Mesenchymal stem cell (in vitro differentiated cells and primary cell): ENCODE data around the gene MAPK13.
A peak's percentile ranks its signal among the peaks of the same experiment; 100 is the strongest.

Experiments used
- DNase-seq: peaks from one replicate; pipeline ENCODE4 v3.0.0-alpha.2; 2013
- H2AFZ ChIP-seq: one replicate; pipeline ENCODE4 v1.6.1; 2013; ENCODE audit warnings: low read depth, mild to moderate bottlenecking, control low read depth, inconsistent platforms, low read length, moderate library complexity
- H2AK5ac ChIP-seq: 2 replicates; pipeline ENCODE4 v1.6.1; 2013; ENCODE audit warnings: low read length, moderate library complexity, mild to moderate bottlenecking, inconsistent platforms; ENCODE audit not compliant: severe bottlenecking
- H2BK120ac ChIP-seq: one replicate; pipeline ENCODE4 v1.6.1; 2013; ENCODE audit warnings: low read depth, mild to moderate bottlenecking, inconsistent platforms, low read length, moderate library complexity
- H2BK12ac ChIP-seq, 2 experiments: one replicate each; pipeline ENCODE4 v1.6.1; 2013; ENCODE audit warnings: inconsistent platforms in 2 of 2, low read length in 2 of 2, mild to moderate bottlenecking in 2 of 2, moderate library complexity in 2 of 2, control low read depth in 1 of 2
- H2BK15ac ChIP-seq: one replicate; pipeline ENCODE4 v1.6.1; 2013; ENCODE audit warnings: mild to moderate bottlenecking, low read depth, inconsistent platforms; ENCODE audit not compliant: poor library complexity, severe bottlenecking
- H2BK5ac ChIP-seq: 2 replicates; pipeline ENCODE4 v1.6.1; 2013; ENCODE audit warnings: low read depth, mild to moderate bottlenecking, low read length, control low read depth, inconsistent platforms; ENCODE audit not compliant: poor library complexity, severe bottlenecking
- H3K14ac ChIP-seq, 2 experiments: one replicate each; pipeline ENCODE4 v1.6.1; 2013; ENCODE audit warnings: inconsistent platforms in 2 of 2, low read length in 2 of 2, control low read depth in 1 of 2, mild to moderate bottlenecking in 1 of 2, moderate library complexity in 1 of 2
- H3K18ac ChIP-seq, 2 experiments: one replicate each; pipeline ENCODE4 v1.6.1; 2013; ENCODE audit warnings: inconsistent platforms in 2 of 2, low read length in 2 of 2, control low read depth in 1 of 2, low read depth in 1 of 2, mild to moderate bottlenecking in 1 of 2
- H3K23ac ChIP-seq, 2 experiments: one replicate each; pipeline ENCODE4 v1.6.1; 2013; ENCODE audit warnings: inconsistent platforms in 2 of 2, low read length in 2 of 2, mild to moderate bottlenecking in 2 of 2, moderate library complexity in 2 of 2, control low read depth in 1 of 2
- H3K27ac ChIP-seq: 2 replicates; pipeline ENCODE4 v1.5.1; 2013; ENCODE audit warnings: mild to moderate bottlenecking, moderate library complexity, low read length, control low read depth, inconsistent platforms; ENCODE audit not compliant: poor library complexity, severe bottlenecking
- H3K27me3 ChIP-seq, 2 experiments: 2 replicates each; pipeline versions ENCODE4 v1.6.1 to v1.7.0; 2013; ENCODE audit warnings: low read length in 2 of 2, mild to moderate bottlenecking in 2 of 2, moderate library complexity in 2 of 2, control low read depth in 1 of 2, inconsistent platforms in 1 of 2; ENCODE audit not compliant: control insufficient read depth in 1 of 2, insufficient read depth in 1 of 2
- H3K36me3 ChIP-seq, 2 experiments: 2 replicates each; pipeline versions ENCODE4 v1.6.1 to v1.7.0; 2013; ENCODE audit warnings: low read length in 2 of 2, control low read depth in 1 of 2, inconsistent platforms in 1 of 2, low read depth in 1 of 2, mild to moderate bottlenecking in 1 of 2; ENCODE audit not compliant: insufficient read depth in 2 of 2, control insufficient read depth in 1 of 2
- H3K4ac ChIP-seq, 2 experiments: one replicate each; pipeline ENCODE4 v1.6.1; 2013; ENCODE audit warnings: inconsistent platforms in 2 of 2, low read length in 2 of 2, mild to moderate bottlenecking in 2 of 2, moderate library complexity in 2 of 2, control low read depth in 1 of 2, low read depth in 1 of 2
- H3K4me1 ChIP-seq: 2 replicates; pipeline ENCODE4 v1.6.1; 2013; ENCODE audit warnings: low read depth, low read length, control low read depth; ENCODE audit not compliant: control insufficient read depth, insufficient read depth
- H3K4me2 ChIP-seq: 2 replicates; pipeline ENCODE4 v1.6.1; 2013; ENCODE audit warnings: low read length, mild to moderate bottlenecking, inconsistent platforms; ENCODE audit not compliant: poor library complexity, severe bottlenecking
- H3K4me3 ChIP-seq, 2 experiments: 2 replicates each; pipeline versions ENCODE4 v1.5.1 to v1.7.0; 2013; ENCODE audit warnings: low read length in 2 of 2, mild to moderate bottlenecking in 2 of 2, control low read depth in 1 of 2, low read depth in 1 of 2; ENCODE audit not compliant: insufficient read depth in 1 of 2
- H3K79me1 ChIP-seq: replicated peaks from 2 replicates; pipeline ENCODE4 v1.6.1; 2013; ENCODE audit warnings: mild to moderate bottlenecking, control low read depth, low read length, inconsistent platforms; ENCODE audit not compliant: poor library complexity, severe bottlenecking
- H3K9ac ChIP-seq: 2 replicates; pipeline ENCODE4 v1.7.0; 2013; ENCODE audit warnings: mild to moderate bottlenecking, low read length, moderate library complexity
- H3K9me3 ChIP-seq: 2 replicates; pipeline ENCODE4 v1.7.0; 2013; ENCODE audit warnings: mild to moderate bottlenecking, low read length; ENCODE audit not compliant: control insufficient read depth
- H4K8ac ChIP-seq: one replicate; pipeline ENCODE4 v1.6.1; 2013; ENCODE audit warnings: inconsistent platforms, mild to moderate bottlenecking, low read length, moderate library complexity
- H4K91ac ChIP-seq: one replicate; pipeline ENCODE4 v1.6.1; 2013; ENCODE audit warnings: mild to moderate bottlenecking, low read length, inconsistent platforms
- WGBS: methylation state at CpG from one replicate; pipeline ENCODE4 v1.1.7; 2013; ENCODE audit warnings: mixed read lengths; 5-methylcytosine and 5-hydroxymethylcytosine counted together

The MAPK13 gene

GRCh38 chr6:36139431-36139830 is 9.1 kb downstream of the MAPK13 start:
- Histone ChIP-seq H3K4me2 (no peak overlapping the region), H3K27me3 (no peaks in the 10 kb centered on the region), H3K9me3 (no peaks in the 10 kb centered on the region), H3K9ac (peak overlapping the region; percentile 7), H2AK5ac (no peak overlapping the region), H2BK5ac (no peak overlapping the region), H2AFZ (no peak overlapping the region), H4K8ac (no peak overlapping the region), H2BK12ac (no peak overlapping the region), H3K4me1 (no peaks in the 10 kb centered on the region), H3K14ac (no peak overlapping the region), H2BK15ac (no peak overlapping the region), H3K79me1 (no peaks in the 10 kb centered on the region), H3K23ac (no peak overlapping the region), H3K27ac (no peak overlapping the region), H4K91ac (no peak overlapping the region), H3K4me3 (no peak overlapping the region), H3K36me3 (peaks cover 31 to 64% of the 10 kb centered on the region in 2 experiments), H3K4ac (no peak overlapping the region), H3K18ac (no peak overlapping the region), H2BK120ac (no peak overlapping the region)
- 39% methylated on average over 7 of the region's 7 CpGs for WGBS
- no peak for DNase-seq

- no peak overlapping the region for H3K4ac ChIP-seq
- no peak overlapping the region for H2AK5ac ChIP-seq
- no peak overlapping the region for H4K91ac ChIP-seq
- no peak overlapping the region for H4K8ac ChIP-seq
- H3K4me3 ChIP-seq = no peak overlapping the region
- H3K79me1 ChIP-seq = no peaks in the 10 kb centered on the region
- H3K9me3 ChIP-seq = no peaks in the 10 kb centered on the region
- H3K36me3 ChIP-seq = peaks cover 31 to 63% of the 10 kb centered on the region in 2 experiments
- H3K4me1 ChIP-seq = no peaks in the 10 kb centered on the region
- H3K23ac ChIP-seq = no peak overlapping the region
- no peak overlapping the region for H3K27ac ChIP-seq
- no peak overlapping the region for H2BK120ac ChIP-seq
- DNase-seq = no peak
- H3K27me3 ChIP-seq = peaks cover 0 to 4% of the 10 kb centered on the region in 2 experiments
- H2AFZ ChIP-seq = no peak overlapping the region
- H3K18ac ChIP-seq = no peak overlapping the region
- peak overlapping the region; percentile 7 for H3K9ac ChIP-seq
- no peak overlapping the region for H3K14ac ChIP-seq
- WGBS = 88% methylated on average over 8 of the region's 8 CpGs
- no peak overlapping the region for H3K4me2 ChIP-seq
- no peak overlapping the region for H2BK15ac ChIP-seq
- no peak overlapping the region for H2BK5ac ChIP-seq
- no peak overlapping the region for H2BK12ac ChIP-seq
These were observed 9.8 kb downstream of the MAPK13 start for GRCh38 chr6:36139991-36140710.

GRCh38 chr6:36141091-36141490 is 10.8 kb downstream of the MAPK13 start:
- Histone ChIP-seq H4K91ac (no peak overlapping the region), H3K4me3 (no peak overlapping the region), H2BK12ac (no peak overlapping the region), H3K4ac (no peak overlapping the region), H3K36me3 (peaks cover 26 to 54% of the 10 kb centered on the region in 2 experiments), H3K18ac (no peak overlapping the region), H3K14ac (no peak overlapping the region), H3K27me3 (peaks cover 0 to 9% of the 10 kb centered on the region in 2 experiments), H2BK120ac (no peak overlapping the region), H2AK5ac (no peak overlapping the region), H3K23ac (no peak overlapping the region), H3K27ac (no peak overlapping the region), H3K9ac (no peak overlapping the region), H3K79me1 (no peaks in the 10 kb centered on the region), H4K8ac (no peak overlapping the region), H3K9me3 (no peaks in the 10 kb centered on the region), H2BK15ac (no peak overlapping the region), H3K4me2 (no peak overlapping the region), H2BK5ac (no peak overlapping the region), H3K4me1 (no peaks in the 10 kb centered on the region), H2AFZ (no peak overlapping the region)
- 100% methylated on average over 4 of the region's 4 CpGs for WGBS
- DNase-seq = no peak

- Histone ChIP-seq H2AFZ (no peak overlapping the region), H3K4me3 (no peak overlapping the region), H3K4ac (no peak overlapping the region), H3K27me3 (peaks cover 0 to 9% of the 10 kb centered on the region in 2 experiments), H3K9ac (no peak overlapping the region), H3K27ac (no peak overlapping the region), H3K9me3 (no peaks in the 10 kb centered on the region), H2BK15ac (no peak overlapping the region), H2BK12ac (no peak overlapping the region), H2BK120ac (no peak overlapping the region), H2AK5ac (no peak overlapping the region), H3K4me2 (no peak overlapping the region), H3K4me1 (no peaks in the 10 kb centered on the region), H3K36me3 (peaks cover 19 to 45% of the 10 kb centered on the region in 2 experiments), H3K23ac (peak overlapping the region in 1 of 2 experiments; percentile 74), H3K14ac (no peak overlapping the region), H3K18ac (no peak overlapping the region), H3K79me1 (no peaks in the 10 kb centered on the region), H4K91ac (no peak overlapping the region), H4K8ac (no peak overlapping the region), H2BK5ac (no peak overlapping the region)
- DNase-seq = no peak
- 97% methylated on average over 4 of the region's 4 CpGs for WGBS
These were observed 11.6 kb downstream of the MAPK13 start for GRCh38 chr6:36141961-36142360.
